K562 (cell line): ENCODE measurements around the gene JAG2. TPM values are rescaled to one million over a fixed set of nuclear protein-coding genes. Genes with fewer than 3 reads are reported as not detected.

Source experiments
- ATAC-seq: fragments of 200-7000 bp; cut with Tn5 transposase; 3 replicates; pipeline ENCODE4 v1.9.1; 2020; ENCODE audit warnings: moderate library complexity
- BruUV-seq: library from RNA; stranded (reverse); fragments of 400-500 nt; replicated peaks from 2 replicates; lab custom pipeline; 2021; lab: Mats Ljungman, UMichigan
- CTCF ChIA-PET: fragments of 300-600 bp; formaldehyde crosslinking; extraction: SDS; loops from one replicate; lab custom pipeline; 2021; ENCODE audit warnings: low intra/inter-chr PET ratio; lab: Yijun Ruan, JAX
- POLR2A ChIA-PET: fragments of 300-600, 350-650 bp; sonication (Branson Sonifier 250); formaldehyde crosslinking; extraction: SDS; loops from one replicate; lab custom pipeline; 2021; ENCODE audit warnings: antibody characterized with exemption, inconsistent platforms; lab: Yijun Ruan, JAX
- DNase-seq, 4 experiments: peaks; one replicate each; pipeline versions ENCODE4 v3.0.0 to v3.0.0-alpha.2; 2011 to 2018; ENCODE audit warnings: low spot score in 3 of 4, mixed read lengths in 3 of 4; ENCODE audit errors: extremely low read depth in 1 of 4
- FAIRE-seq: peaks from 2 replicates; lab custom pipeline; 2011; peaks lifted over from hg19 to GRCh38; lab: Jason Lieb, UNC
- H2AFZ ChIP-seq: 2 replicates; pipeline ENCODE4 v1.6.0; 2011; ENCODE audit warnings: low read depth, low read length, control low read depth, inconsistent platforms
- H3K27ac ChIP-seq: fragments of 200-600 bp; 3 replicates; pipeline ENCODE4 v1.8.0; 2011; ENCODE audit warnings: low read depth, mild to moderate bottlenecking, control low read depth, inconsistent platforms, low read length, moderate library complexity, mixed read lengths; ENCODE audit errors: extremely low read depth
- H3K27me3 ChIP-seq, 2 experiments: fragments of 300-600 bp in 1 of 2; 2 replicates in 1 of 2; 3 replicates in 1 of 2; pipeline versions ENCODE4 v1.6.0 to v1.8.0; 2011; ENCODE audit warnings: inconsistent platforms in 2 of 2, low read length in 2 of 2, mild to moderate bottlenecking in 1 of 2, mixed read lengths in 1 of 2, moderate library complexity in 1 of 2; ENCODE audit not compliant: control insufficient read depth in 2 of 2, insufficient read depth in 2 of 2
- H3K36me3 ChIP-seq: fragments of 300-600 bp; 3 replicates; pipeline ENCODE4 v1.8.0; 2011; ENCODE audit warnings: mild to moderate bottlenecking, low read length, inconsistent platforms; ENCODE audit not compliant: control insufficient read depth, insufficient read depth
- H3K4me1 ChIP-seq, 2 experiments: fragments of 200-600 bp in 1 of 2; replicated peaks in 1 of 2; 2 replicates in 1 of 2; 3 replicates in 1 of 2; pipeline versions ENCODE4 v1.5.1 to v1.8.0; 2011; ENCODE audit warnings: inconsistent platforms in 2 of 2, low read length in 2 of 2, mild to moderate bottlenecking in 1 of 2, mixed read lengths in 1 of 2, moderate library complexity in 1 of 2; ENCODE audit not compliant: control insufficient read depth in 2 of 2, insufficient read depth in 2 of 2
- H3K4me2 ChIP-seq: 2 replicates; pipeline ENCODE4 v1.6.1; 2011; ENCODE audit warnings: low read length, control low read depth, inconsistent platforms, mixed read lengths; ENCODE audit not compliant: insufficient read depth
- H3K4me3 ChIP-seq: fragments of 200-600 bp; sonication (generic), shearing (Covaris generic); 2 replicates; pipeline ENCODE4 v1.5.1; 2016; ENCODE audit warnings: control low read depth, inconsistent platforms
- H3K79me2 ChIP-seq: fragments of 200-600 bp; 3 replicates; pipeline ENCODE4 v1.8.0; 2011; ENCODE audit warnings: low read length, inconsistent platforms; ENCODE audit not compliant: control insufficient read depth, insufficient read depth
- H3K9ac ChIP-seq, 2 experiments: 2 replicates each; pipeline versions ENCODE4 v1.6.0 to v1.6.1; 2011; ENCODE audit warnings: low read depth in 2 of 2, low read length in 2 of 2, control low read depth in 1 of 2, inconsistent platforms in 1 of 2, mild to moderate bottlenecking in 1 of 2, mixed read lengths in 1 of 2; ENCODE audit not compliant: insufficient read depth in 1 of 2
- H3K9me1 ChIP-seq: one replicate; pipeline ENCODE4 v1.6.0; 2011; ENCODE audit warnings: inconsistent platforms, mild to moderate bottlenecking, low read length, moderate library complexity; ENCODE audit not compliant: control insufficient read depth, insufficient read depth
- H3K9me3 ChIP-seq: replicated peaks from 2 replicates; pipeline ENCODE4 v1.5.1; 2011; ENCODE audit warnings: low read depth, low read length, inconsistent platforms; ENCODE audit not compliant: control insufficient read depth, insufficient read depth
- H4K20me1 ChIP-seq: replicated peaks from 2 replicates; pipeline ENCODE4 v1.6.1; 2011; ENCODE audit warnings: low read length, inconsistent platforms, mixed read lengths; ENCODE audit not compliant: control insufficient read depth, insufficient read depth
- CC2D1A ChIP-seq: fragments of 450-650 bp; IDR thresholded peaks from 2 replicates; pipeline ENCODE4 v1.6.1; 2017; ENCODE audit warnings: mild to moderate bottlenecking
- DACH1 ChIP-seq: fragments of 450-650 bp; IDR thresholded peaks from 2 replicates; pipeline ENCODE4 v1.6.1; 2018; ENCODE audit not compliant: partially characterized antibody
- FOXA1 ChIP-seq: fragments of 450-650 bp; IDR thresholded peaks from 2 replicates; pipeline ENCODE4 v1.6.1; 2016; ENCODE audit warnings: mild to moderate bottlenecking, borderline replicate concordance
- MCM7 ChIP-seq, 2 experiments: fragments of 450-650 bp; IDR thresholded peaks; 2 replicates each; pipeline ENCODE4 v1.6.1; 2016 to 2018
- NR2F6 ChIP-seq: fragments of 450-650 bp; formaldehyde crosslinking; IDR thresholded peaks from 2 replicates; pipeline ENCODE4 v1.4.0; 2020; ENCODE audit warnings: mild to moderate bottlenecking
- PHB ChIP-seq: fragments of 250-450 bp; sonication (Bioruptor Pico); IDR thresholded peaks from 2 replicates; pipeline ENCODE4 v1.5.0; 2021
- TEAD2 ChIP-seq: fragments of 450-650 bp; IDR thresholded peaks from 2 replicates; pipeline ENCODE4 v1.6.1; 2016; ENCODE audit warnings: missing genetic modification characterization, control low read depth, missing compliant biosample characterization
- U2AF2 ChIP-seq: fragments of 200-400 bp; formaldehyde crosslinking; optimal IDR thresholded peaks from 2 replicates; pipeline ENCODE3; 2017; ENCODE audit warnings: low read depth, mild to moderate bottlenecking, low read length
- ZNF347 ChIP-seq: fragments of 450-650 bp; formaldehyde crosslinking; IDR thresholded peaks from 2 replicates; pipeline ENCODE4 v1.4.0; 2020; ENCODE audit warnings: low read depth, mild to moderate bottlenecking, moderate library complexity
- WGBS: fragments of 100-300 bp; shearing (Covaris generic); methylation state at CpG from one replicate; pipeline ENCODE4 v1.1.6; 2016; ENCODE audit warnings: low coverage, mixed read lengths; ENCODE audit not compliant: insufficient coverage; ENCODE audit errors: missing lambda C conversion rate; 5-methylcytosine and 5-hydroxymethylcytosine counted together
- in situ Hi-C: fragments of 300-500 bp; cut with MboI; formaldehyde crosslinking; loops from 4 replicates; pipeline ENCODE4 v1.15.0; 2018; ENCODE audit warnings: inconsistent platforms, mixed read lengths
- intact Hi-C: fragments of 100-400 bp; cut with micrococcal nuclease; formaldehyde crosslinking; loops from 2 replicates; pipeline ENCODE4 v1.14.2; 2022
- polyA plus RNA-seq, 8 experiments: library from polyadenylated mRNA; depleted of rRNA in 4 of 8; stranded (reverse) in 5 of 8; unstranded in 3 of 8; fragments of >200 nt; fragmentation: Nextera tagmentation in 2 of 8; fragmentation: Illumina TruSeq in 1 of 8; extraction: Ambion mirVana in 2 of 8; extraction: Trizol in 1 of 8; gene quantifications; 2 replicates each; pipeline versions ENCODE4 v1.2.1 to v1.2.3, GENCODE V29; 2011 to 2014; ENCODE audit warnings: inconsistent platforms in 1 of 8, missing spikeins in 1 of 8
- total RNA-seq, 7 experiments: library from RNA; depleted of rRNA in 6 of 7; stranded (reverse); fragments of >200 nt in 6 of 7; fragmentation: Illumina TruSeq in 2 of 7; extraction: Trizol in 2 of 7; gene quantifications; 2 replicates each; pipeline versions ENCODE4 v1.2.1 to v1.2.3, GENCODE V29; 2011 to 2021; ENCODE audit warnings: low replicate concordance in 1 of 7
- TF ChIP-seq, protein P1 (sequence below), 2 experiments: IDR thresholded peaks; 2 replicates each; pipeline ENCODE4 v1.6.1; 2012; ENCODE audit warnings: improper control_type of control experiment in 2 of 2, low read depth in 2 of 2, low read length in 2 of 2, borderline replicate concordance in 1 of 2

Gene JAG2
- total and polyA plus RNA-seq, 9 of the 15 experiments (the other 6 are each of a cell fraction or from before 2014, with no cell fraction given), result 0.25 to 48.4 (median 8.6) TPM

DNA sequence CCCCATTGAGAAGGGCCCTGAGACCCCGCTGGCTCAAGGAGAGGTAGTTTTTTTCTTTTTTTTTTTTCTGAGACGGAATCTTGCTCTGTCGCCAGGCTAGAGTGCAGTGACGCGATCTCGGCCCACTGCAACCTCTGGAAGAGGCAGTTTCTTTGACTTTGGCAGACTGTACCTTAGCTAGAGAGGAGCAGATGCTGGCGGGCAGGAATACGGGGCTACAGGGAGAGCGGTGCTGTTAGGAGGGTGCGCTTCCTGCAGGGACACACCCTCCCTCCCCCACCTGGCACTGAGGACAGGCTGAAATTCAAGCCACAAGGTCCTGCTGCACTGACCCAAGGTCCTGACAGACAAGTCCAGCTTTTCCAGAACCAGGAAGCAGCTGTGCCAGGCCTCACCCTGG, 44.8 kb upstream of the JAG2 start (continued):
- TF ChIP-seq, protein P1, sequence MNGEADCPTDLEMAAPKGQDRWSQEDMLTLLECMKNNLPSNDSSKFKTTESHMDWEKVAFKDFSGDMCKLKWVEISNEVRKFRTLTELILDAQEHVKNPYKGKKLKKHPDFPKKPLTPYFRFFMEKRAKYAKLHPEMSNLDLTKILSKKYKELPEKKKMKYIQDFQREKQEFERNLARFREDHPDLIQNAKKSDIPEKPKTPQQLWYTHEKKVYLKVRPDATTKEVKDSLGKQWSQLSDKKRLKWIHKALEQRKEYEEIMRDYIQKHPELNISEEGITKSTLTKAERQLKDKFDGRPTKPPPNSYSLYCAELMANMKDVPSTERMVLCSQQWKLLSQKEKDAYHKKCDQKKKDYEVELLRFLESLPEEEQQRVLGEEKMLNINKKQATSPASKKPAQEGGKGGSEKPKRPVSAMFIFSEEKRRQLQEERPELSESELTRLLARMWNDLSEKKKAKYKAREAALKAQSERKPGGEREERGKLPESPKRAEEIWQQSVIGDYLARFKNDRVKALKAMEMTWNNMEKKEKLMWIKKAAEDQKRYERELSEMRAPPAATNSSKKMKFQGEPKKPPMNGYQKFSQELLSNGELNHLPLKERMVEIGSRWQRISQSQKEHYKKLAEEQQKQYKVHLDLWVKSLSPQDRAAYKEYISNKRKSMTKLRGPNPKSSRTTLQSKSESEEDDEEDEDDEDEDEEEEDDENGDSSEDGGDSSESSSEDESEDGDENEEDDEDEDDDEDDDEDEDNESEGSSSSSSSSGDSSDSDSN (IDR thresholded peaks at IDR 0.05; ENCODE audit: borderline replicate concordance in 1 of 2, low read depth in 2 of 2, low read length in 2 of 2), result no peak
- TF ChIP-seq NR2F6 (CRISPR knock-in tag), result no peak
- no peak for TF ChIP-seq TEAD2 (tag)
- TF ChIP-seq CC2D1A, result no peak
- TF ChIP-seq MCM7 (IDR thresholded peaks at IDR 0.05), result no peak
- no peak for TF ChIP-seq ZNF347
- no peak for TF ChIP-seq FOXA1
- TF ChIP-seq DACH1, result no peak

DNA sequence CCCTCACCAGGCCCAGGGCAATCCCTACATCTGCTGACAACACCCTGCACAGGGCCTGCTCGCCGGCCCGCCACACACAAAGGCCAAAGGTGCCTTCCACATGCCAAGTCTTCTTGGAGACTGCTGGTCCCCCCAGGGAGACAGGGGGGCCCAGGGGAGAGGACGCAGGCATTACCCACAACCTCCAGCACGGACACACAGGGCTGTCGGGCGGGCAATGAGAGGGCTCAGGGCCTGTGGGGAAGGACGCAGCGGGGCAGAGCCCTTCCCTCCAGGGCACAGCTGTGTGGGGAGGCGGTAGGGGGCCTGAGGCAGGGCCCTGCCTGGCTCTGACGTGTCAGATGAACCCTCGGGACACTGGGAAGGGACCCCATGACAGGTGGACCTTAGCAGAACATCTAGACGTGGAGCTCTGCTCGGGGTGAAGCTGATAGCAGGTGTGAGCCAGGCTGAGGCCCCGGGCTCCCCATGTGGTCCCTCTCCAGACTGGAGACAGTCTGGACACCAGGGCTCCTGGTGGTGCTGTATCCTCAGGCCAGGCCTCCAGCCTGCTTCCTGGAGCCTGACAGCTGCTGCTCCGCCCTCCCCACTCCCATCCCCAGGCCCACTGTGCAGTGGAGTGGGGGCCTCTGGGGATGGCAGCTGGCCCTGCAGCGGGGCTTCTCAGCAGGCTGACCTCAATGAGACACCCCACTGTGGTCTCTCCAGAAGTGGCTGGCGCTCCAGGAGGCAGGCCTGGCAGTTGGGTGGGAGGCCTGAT, 44.1 kb upstream of the JAG2 start:
- POLR2A ChIA-PET, result interaction anchor here (0.6 to 1.0 kb wide), 2 partner anchors 9 to 126 kb away, joined by 3 read pairs; no protein-coding TSS in a partner anchor
- no peaks in the 10 kb centered on the region for H4K20me1 ChIP-seq
- H3K27ac ChIP-seq, result no peak overlapping the region
- H3K4me1 ChIP-seq, result peaks cover 0 to 17% of the 10 kb centered on the region in 2 experiments; a peak in 2 of 5 replicates
- H2AFZ ChIP-seq, result no peak overlapping the region
- no peak for ATAC-seq
- CTCF ChIA-PET, result interaction anchor here (0.5 kb wide), 1 partner anchor 315 kb away, joined by 3 read pairs; no protein-coding TSS in a partner anchor
- no TSS peak for BruUV-seq
- in situ Hi-C loops, result loop anchor here (5.0 kb wide), 1 partner anchor 130 kb away; no protein-coding TSS in a partner anchor
- no peaks in the 10 kb centered on the region for H3K9me3 ChIP-seq
- no peaks in the 10 kb centered on the region for H3K27me3 ChIP-seq
- 80% methylated on average over 9 of the region's 18 CpGs for WGBS
- no peak for FAIRE-seq
- no peak for DNase-seq
- H3K4me2 ChIP-seq, result no peak overlapping the region
- H3K4me3 ChIP-seq, result no peak overlapping the region
- no peaks in the 10 kb centered on the region for H3K79me2 ChIP-seq
- intact Hi-C loops, result no loop called here
- H3K9me1 ChIP-seq, result no peaks in the 10 kb centered on the region
- H3K9ac ChIP-seq, result no peak overlapping the region
- peaks cover 7% of the 10 kb centered on the region; the same call in 1 of the 3 replicates for H3K36me3 ChIP-seq
- TF ChIP-seq U2AF2, result no peak
- no peak for TF ChIP-seq PHB (CRISPR knock-in tag)
